PC-3 (cell line): ENCODE data around the gene CABP7. TPM values are rescaled to one million over a fixed set of nuclear protein-coding genes. Genes with fewer than 3 reads are reported as not detected.
A peak's percentile ranks its signal among the peaks of the same experiment; 100 is the strongest.

Experiments used
- ATAC-seq: fragments of 200-7000 bp; cut with Tn5 transposase; 2 replicates; pipeline ENCODE4 v1.9.1; 2020; ENCODE audit warnings: mild to moderate bottlenecking, moderate library complexity
- BruUV-seq: library from RNA; stranded (reverse); fragments of 400-500 nt; replicated peaks from 2 replicates; lab custom pipeline; 2021; lab: Mats Ljungman, UMichigan
- CTCF ChIA-PET: fragments of 300-600 bp; sonication (Branson Sonifier 250); formaldehyde crosslinking; loops from one replicate; lab custom pipeline; 2022; ENCODE audit warnings: antibody characterized with exemption; lab: Charles Lee
- POLR2A ChIA-PET: fragments of 300-600 bp; sonication (Branson Sonifier 250); formaldehyde crosslinking; loops from one replicate; lab custom pipeline; 2022; ENCODE audit warnings: antibody characterized with exemption; ENCODE audit not compliant: unreplicated experiment; lab: Charles Lee
- DNase-seq: peaks from one replicate; pipeline ENCODE4 v3.0.0-alpha.2; 2015
- H2AFZ ChIP-seq: fragments of 300-600 bp; sonication (generic); 2 replicates; pipeline ENCODE4 v1.6.0; 2016; ENCODE audit warnings: antibody characterized with exemption, low read length
- H3F3A ChIP-seq: fragments of 300-600 bp; sonication (generic); one replicate; pipeline ENCODE4 v1.6.0; 2017; ENCODE audit warnings: antibody characterized with exemption, low read length, control low read depth, mild to moderate bottlenecking; ENCODE audit not compliant: unreplicated experiment
- H3K27ac ChIP-seq: fragments of 300-600 bp; sonication (generic); 2 replicates; pipeline ENCODE4 v1.5.1; 2016; ENCODE audit warnings: mild to moderate bottlenecking, low read length
- H3K27me3 ChIP-seq: fragments of 300-600 bp; sonication (generic); 2 replicates; pipeline ENCODE4 v1.6.1; 2016; ENCODE audit warnings: low read length, mixed read lengths
- H3K36me3 ChIP-seq: fragments of 300-600 bp; sonication (generic); 2 replicates; pipeline ENCODE4 v1.6.1; 2016; ENCODE audit warnings: low read depth, mixed run types, low read length, mixed read lengths
- H3K4me1 ChIP-seq: fragments of 300-600 bp; sonication (generic); 2 replicates; pipeline ENCODE4 v1.5.1; 2016; ENCODE audit warnings: low read length; ENCODE audit not compliant: insufficient read depth
- H3K4me2 ChIP-seq: fragments of 300-600 bp; sonication (generic); 2 replicates; pipeline ENCODE4 v1.6.0; 2016; ENCODE audit warnings: low read length
- H3K4me3 ChIP-seq: fragments of 300-600 bp; sonication (generic); 2 replicates; pipeline ENCODE4 v1.5.1; 2016; ENCODE audit warnings: mild to moderate bottlenecking, low read length, mixed read lengths
- H3K79me2 ChIP-seq: fragments of 300-600 bp; sonication (generic); 2 replicates; pipeline ENCODE4 v1.6.1; 2017; ENCODE audit warnings: low read length, mixed read lengths
- H3K9ac ChIP-seq: fragments of 300-600 bp; sonication (generic); 2 replicates; pipeline ENCODE4 v1.6.0; 2016; ENCODE audit warnings: mild to moderate bottlenecking, low read length
- H3K9me2 ChIP-seq: fragments of 300-600 bp; sonication (generic); replicated peaks from 2 replicates; pipeline ENCODE4 v1.6.1; 2016; ENCODE audit warnings: mixed run types, low read length, mixed read lengths
- H3K9me3 ChIP-seq: fragments of 300-600 bp; sonication (generic); 2 replicates; pipeline ENCODE4 v1.6.1; 2016; ENCODE audit warnings: low read length, mixed read lengths
- H4K20me1 ChIP-seq: fragments of 300-600 bp; sonication (generic); 2 replicates; pipeline ENCODE4 v1.6.1; 2016; ENCODE audit warnings: low read length, mixed read lengths
- EZH2 ChIP-seq: fragments of 300-600 bp; sonication (generic); IDR thresholded peaks from one replicate; pipeline ENCODE4 v1.6.1; 2017; ENCODE audit warnings: antibody characterized with exemption, mild to moderate bottlenecking, low read length; ENCODE audit not compliant: unreplicated experiment
- EZH2phosphoT487 ChIP-seq: fragments of 300-600 bp; sonication (generic); IDR thresholded peaks from 2 replicates; pipeline ENCODE4 v1.6.1; 2018; ENCODE audit warnings: mild to moderate bottlenecking, antibody characterized with exemption, low read length, borderline replicate concordance
- intact Hi-C: fragments of 100-400 bp; cut with micrococcal nuclease; formaldehyde crosslinking; loops from 2 replicates; pipeline ENCODE4 v1.9.0; 2023
- total RNA-seq: library from RNA; depleted of rRNA; stranded (reverse); fragments of >200 nt; gene quantifications from 2 replicates; pipeline ENCODE4 v1.2.3, GENCODE V29; 2014
- TF ChIP-seq, protein P1 (sequence below): fragments of 300-600 bp; sonication (generic); conservative IDR thresholded peaks from 2 replicates; pipeline ENCODE4 v1.5.1; 2017; ENCODE audit warnings: antibody characterized with exemption, low read depth, mild to moderate bottlenecking, low read length

CABP7 gene
- total RNA-seq, 1 experiment from 2014 or later = 0.87 TPM

DNA sequence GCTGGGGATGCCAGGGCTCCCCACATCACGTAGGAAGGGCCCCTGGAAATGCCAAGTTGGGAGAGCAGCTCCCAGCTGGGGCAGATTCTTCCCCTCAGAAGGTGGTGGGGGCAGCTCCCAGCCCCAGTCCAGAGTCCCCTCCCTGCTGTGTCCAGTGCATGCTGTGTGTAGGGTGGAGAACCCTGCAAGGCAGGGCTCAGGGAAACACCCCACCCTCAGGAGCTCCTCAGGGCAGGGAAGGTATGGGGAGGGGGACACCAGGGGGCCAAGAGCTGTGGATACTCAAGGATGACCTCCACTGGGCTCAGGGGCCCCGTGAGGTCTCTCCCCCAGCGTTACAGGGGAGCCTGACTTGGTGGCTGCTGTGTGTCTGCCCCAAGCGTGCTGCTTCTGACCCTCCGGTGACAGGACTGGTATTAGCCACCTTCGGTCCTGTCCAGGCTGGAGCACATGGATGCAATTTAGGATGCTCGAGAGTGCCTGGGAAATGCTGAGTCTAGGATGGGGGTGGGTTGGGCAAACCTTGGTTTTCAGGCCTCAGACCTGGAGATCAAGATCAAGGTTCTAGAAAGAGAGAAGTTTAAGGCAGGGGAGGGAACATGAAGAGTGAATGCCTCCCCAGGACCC is 16.1 kb upstream of the CABP7 start:
- DNase-seq = no peak
- Histone ChIP-seq H3K4me3 (no peak overlapping the region), H3K9me3 (no peaks in the 10 kb centered on the region), H3K4me1 (peaks cover 50% of the 10 kb centered on the region), H3K9ac (no peak overlapping the region), H3K36me3 (no peaks in the 10 kb centered on the region), H3K79me2 (no peaks in the 10 kb centered on the region), H3K27ac (no peak overlapping the region), H4K20me1 (no peaks in the 10 kb centered on the region), H2AFZ (no peak overlapping the region), H3K27me3 (no peaks in the 10 kb centered on the region), H3K9me2 (no peaks in the 10 kb centered on the region), H3K4me2 (no peak overlapping the region), H3F3A (no peaks in the 10 kb centered on the region)
- no peak for TF ChIP-seq EZH2
- TF ChIP-seq EZH2phosphoT487 = no peak
- TF ChIP-seq, protein P1, sequence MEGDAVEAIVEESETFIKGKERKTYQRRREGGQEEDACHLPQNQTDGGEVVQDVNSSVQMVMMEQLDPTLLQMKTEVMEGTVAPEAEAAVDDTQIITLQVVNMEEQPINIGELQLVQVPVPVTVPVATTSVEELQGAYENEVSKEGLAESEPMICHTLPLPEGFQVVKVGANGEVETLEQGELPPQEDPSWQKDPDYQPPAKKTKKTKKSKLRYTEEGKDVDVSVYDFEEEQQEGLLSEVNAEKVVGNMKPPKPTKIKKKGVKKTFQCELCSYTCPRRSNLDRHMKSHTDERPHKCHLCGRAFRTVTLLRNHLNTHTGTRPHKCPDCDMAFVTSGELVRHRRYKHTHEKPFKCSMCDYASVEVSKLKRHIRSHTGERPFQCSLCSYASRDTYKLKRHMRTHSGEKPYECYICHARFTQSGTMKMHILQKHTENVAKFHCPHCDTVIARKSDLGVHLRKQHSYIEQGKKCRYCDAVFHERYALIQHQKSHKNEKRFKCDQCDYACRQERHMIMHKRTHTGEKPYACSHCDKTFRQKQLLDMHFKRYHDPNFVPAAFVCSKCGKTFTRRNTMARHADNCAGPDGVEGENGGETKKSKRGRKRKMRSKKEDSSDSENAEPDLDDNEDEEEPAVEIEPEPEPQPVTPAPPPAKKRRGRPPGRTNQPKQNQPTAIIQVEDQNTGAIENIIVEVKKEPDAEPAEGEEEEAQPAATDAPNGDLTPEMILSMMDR = no peak
- no TSS peak for BruUV-seq
- POLR2A ChIA-PET = no interaction called here
- no peak for ATAC-seq
- intact Hi-C loops = loop anchor here (5.0 to 10.0 kb wide), 2 partner anchors 301 to 384 kb away; no protein-coding TSS in a partner anchor
- CTCF ChIA-PET = no interaction called here

DNA sequence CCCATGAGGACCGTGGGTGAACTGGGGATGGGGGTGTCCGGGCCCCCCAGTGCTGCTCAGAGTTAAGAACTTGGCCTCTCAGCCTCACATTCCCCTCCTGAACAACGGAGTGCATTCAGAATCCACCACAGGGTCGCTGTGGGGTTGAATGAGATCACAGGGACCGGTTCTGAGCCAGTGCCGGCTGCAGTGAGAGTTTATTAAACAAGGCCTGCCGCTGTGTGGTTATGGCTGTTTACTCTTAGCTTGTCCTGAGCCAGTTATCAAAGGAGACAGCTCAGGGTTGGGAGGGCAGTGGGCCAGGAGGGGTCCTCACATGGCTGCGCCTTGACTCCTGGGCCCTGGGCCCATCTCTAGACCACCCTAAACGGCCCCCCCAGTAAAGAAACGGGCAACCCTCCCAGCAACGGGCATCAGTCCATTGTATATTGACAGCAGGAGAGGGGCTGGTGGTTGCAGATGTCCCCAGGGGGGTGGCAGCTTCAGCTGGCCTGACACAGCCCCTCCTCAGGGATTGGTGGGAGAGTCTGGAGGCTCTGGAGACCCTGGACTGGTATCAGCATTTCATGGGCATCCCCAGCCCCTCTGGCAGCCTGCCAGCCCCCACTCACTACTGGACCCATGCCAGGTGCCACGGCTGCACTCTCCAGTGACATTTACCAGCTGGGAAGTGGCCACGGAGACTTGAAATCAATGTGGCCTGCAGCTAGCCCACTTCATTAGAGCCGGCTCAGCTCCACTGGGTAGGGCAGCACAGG is 15.1 kb upstream of the CABP7 start:
- ATAC-seq (peak; percentile 20; the same call in 1 of the 2 replicates), DNase-seq (peak; percentile 60)
- TF ChIP-seq EZH2phosphoT487 = no peak
- TF ChIP-seq, protein P1 = no peak
- no peak for TF ChIP-seq EZH2
- intact Hi-C loops = loop anchor here (5.0 to 10.0 kb wide), 2 partner anchors 300 to 383 kb away; no protein-coding TSS in a partner anchor
- Histone ChIP-seq H3K4me1 (peaks cover 47% of the 10 kb centered on the region), H2AFZ (no peak overlapping the region), H3K36me3 (no peaks in the 10 kb centered on the region), H3K4me2 (peak overlapping the region; percentile 46; the same call in 1 of the 2 replicates), H3F3A (no peaks in the 10 kb centered on the region), H3K9me2 (no peaks in the 10 kb centered on the region), H3K9ac (no peak overlapping the region), H3K27me3 (no peaks in the 10 kb centered on the region), H3K27ac (no peak overlapping the region), H3K79me2 (no peaks in the 10 kb centered on the region), H3K9me3 (no peaks in the 10 kb centered on the region), H4K20me1 (no peaks in the 10 kb centered on the region), H3K4me3 (no peak overlapping the region)
- BruUV-seq = no TSS peak
- POLR2A ChIA-PET = no interaction called here
- CTCF ChIA-PET = no interaction called here

DNA sequence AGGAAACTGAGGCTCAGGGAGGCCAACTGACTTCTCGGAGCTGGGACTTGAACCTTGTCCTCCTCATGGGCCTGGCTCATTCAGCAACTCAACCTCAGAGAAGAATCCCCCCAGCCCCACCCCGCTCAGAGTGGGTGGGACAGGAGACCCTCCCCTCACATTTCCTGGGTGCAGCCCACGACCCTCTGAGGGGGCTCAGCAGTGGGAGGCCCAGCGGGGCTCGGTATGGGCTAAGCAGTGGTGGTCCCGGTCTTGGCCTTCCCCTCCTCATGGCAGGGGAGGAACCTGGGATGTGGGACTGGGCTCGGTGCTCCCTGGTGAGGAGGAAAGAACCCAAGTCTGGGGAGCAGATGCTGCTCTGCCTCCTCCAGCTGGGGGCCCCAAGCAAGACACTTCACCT is 14.2 kb upstream of the CABP7 start:
- H3F3A ChIP-seq = no peaks in the 10 kb centered on the region
- no TSS peak for BruUV-seq
- H3K4me3 ChIP-seq = no peak overlapping the region
- H3K79me2 ChIP-seq = no peaks in the 10 kb centered on the region
- no peak overlapping the region for H3K27ac ChIP-seq
- DNase-seq (no peak), ATAC-seq (no peak)
- no peaks in the 10 kb centered on the region for H3K9me3 ChIP-seq
- peaks cover 38% of the 10 kb centered on the region for H3K4me1 ChIP-seq
- intact Hi-C loops = loop anchor here (10.0 kb wide), 1 partner anchor 299 kb away; no protein-coding TSS in a partner anchor
- H2AFZ ChIP-seq = no peak overlapping the region
- CTCF ChIA-PET = no interaction called here
- no peak overlapping the region for H3K4me2 ChIP-seq
- no peaks in the 10 kb centered on the region for H3K27me3 ChIP-seq
- no peak overlapping the region for H3K9ac ChIP-seq
- no peaks in the 10 kb centered on the region for H4K20me1 ChIP-seq
- no peaks in the 10 kb centered on the region for H3K36me3 ChIP-seq
- TF ChIP-seq, protein P1 = no peak
- TF ChIP-seq EZH2 = no peak
- POLR2A ChIA-PET = no interaction called here
- H3K9me2 ChIP-seq = no peaks in the 10 kb centered on the region
